ENCODE measurements around the gene APOB. TPM values are rescaled to one million over a fixed set of nuclear protein-coding genes. Genes with fewer than 3 reads are reported as not detected.
A peak's percentile ranks its signal among the peaks of the same experiment; 100 is the strongest.

APOB gene
- polyA plus RNA-seq, 2 of the 4 experiments (the other 2 are of a cell fraction) = under 0.01 TPM; not detected in 1

GRCh38 chr2:21067125-21067524 lies 23.3 kb upstream of the APOB start (continued):
- TF ChIP-seq ELK1 (IDR thresholded peaks at IDR 0.05; ENCODE audit: low read depth, low read length) = no peak
- TF ChIP-seq HOXB5 (CRISPR knock-in tag; IDR thresholded peaks at IDR 0.05) = no peak
- TF ChIP-seq HEYL (CRISPR knock-in tag; IDR thresholded peaks at IDR 0.05) = no peak
- no peak for TF ChIP-seq HDAC2 (IDR thresholded peaks at IDR 0.05)
- no peak for TF ChIP-seq CHD4 (IDR thresholded peaks at IDR 0.05; ENCODE audit: borderline replicate concordance)

- ATAC-seq (no peak), FAIRE-seq (no peak), DNase-seq (ENCODE audit: low read depth in 1 of 2, low spot score in 1 of 2) (no peak)
- ChIA-PET CTCF (interaction anchor here (4.7 kb wide), 1 partner anchor 17 kb away, joined by 18 read pairs; the partner anchor contains the start of gene APOB), POLR2A (no interaction called here)
- no peaks in the 10 kb centered on the region for H3K4me1 ChIP-seq
- H3K27ac ChIP-seq = no peak overlapping the region
- H3K4me3 ChIP-seq = no peak overlapping the region
- no peak overlapping the region for H3K4me2 ChIP-seq
- under 1% methylated on average over 3 of the region's 3 CpGs for WGBS (ENCODE audit: missing lambda C conversion rate)
- TF ChIP-seq ESRRA (IDR thresholded peaks at IDR 0.05; ENCODE audit: borderline replicate concordance, low read length) (no peak), ZFP36 (IDR thresholded peaks at IDR 0.05; ENCODE audit: borderline replicate concordance, partially characterized antibody) (peak; percentile 22), RARB (CRISPR knock-in tag; IDR thresholded peaks at IDR 0.05) (no peak)
- no peaks in the 10 kb centered on the region for H3K9me3 ChIP-seq
Measured at GRCh38 chr2:21059885-21060610, 16.2 kb upstream of the APOB start.

- CTCF ChIA-PET = no interaction called here
- ATAC-seq (no peak), FAIRE-seq (peak; percentile 18), DNase-seq (ENCODE audit: low read depth in 1 of 2, low spot score in 1 of 2) (no peak)
- Histone ChIP-seq H3K27ac (no peak overlapping the region), H3K9me3 (no peaks in the 10 kb centered on the region), H3K4me3 (no peak overlapping the region), H3K4me2 (no peak overlapping the region), H3K4me1 (no peaks in the 10 kb centered on the region)
- TF ChIP-seq HDAC2 (IDR thresholded peaks at IDR 0.05) = no peak
- TF ChIP-seq JUN (IDR thresholded peaks at IDR 0.05) = no peak
- no peak for TF ChIP-seq ZNF302 (CRISPR knock-in tag; IDR thresholded peaks at IDR 0.05)
- TF ChIP-seq REST (IDR thresholded peaks at IDR 0.05) = no peak
- no peak for TF ChIP-seq ELK1 (IDR thresholded peaks at IDR 0.05; ENCODE audit: low read depth, low read length)
- POLR2A ChIA-PET = no interaction called here
- 17% methylated on average over 2 of the region's 2 CpGs for WGBS (ENCODE audit: missing lambda C conversion rate)
Measured at GRCh38 chr2:21057097-21057496, 13.2 kb upstream of the APOB start.

Data from A549 (cell line).